ENCODE data around the gene NXPH3.
A peak's percentile ranks its signal among the peaks of the same experiment; 100 is the strongest.
"Not testable (repeated sequence)": the region's sequence is repeated elsewhere in the genome, so short reads cannot be mapped to it uniquely, and the experiment has no call there.

Gene NXPH3

DNA sequence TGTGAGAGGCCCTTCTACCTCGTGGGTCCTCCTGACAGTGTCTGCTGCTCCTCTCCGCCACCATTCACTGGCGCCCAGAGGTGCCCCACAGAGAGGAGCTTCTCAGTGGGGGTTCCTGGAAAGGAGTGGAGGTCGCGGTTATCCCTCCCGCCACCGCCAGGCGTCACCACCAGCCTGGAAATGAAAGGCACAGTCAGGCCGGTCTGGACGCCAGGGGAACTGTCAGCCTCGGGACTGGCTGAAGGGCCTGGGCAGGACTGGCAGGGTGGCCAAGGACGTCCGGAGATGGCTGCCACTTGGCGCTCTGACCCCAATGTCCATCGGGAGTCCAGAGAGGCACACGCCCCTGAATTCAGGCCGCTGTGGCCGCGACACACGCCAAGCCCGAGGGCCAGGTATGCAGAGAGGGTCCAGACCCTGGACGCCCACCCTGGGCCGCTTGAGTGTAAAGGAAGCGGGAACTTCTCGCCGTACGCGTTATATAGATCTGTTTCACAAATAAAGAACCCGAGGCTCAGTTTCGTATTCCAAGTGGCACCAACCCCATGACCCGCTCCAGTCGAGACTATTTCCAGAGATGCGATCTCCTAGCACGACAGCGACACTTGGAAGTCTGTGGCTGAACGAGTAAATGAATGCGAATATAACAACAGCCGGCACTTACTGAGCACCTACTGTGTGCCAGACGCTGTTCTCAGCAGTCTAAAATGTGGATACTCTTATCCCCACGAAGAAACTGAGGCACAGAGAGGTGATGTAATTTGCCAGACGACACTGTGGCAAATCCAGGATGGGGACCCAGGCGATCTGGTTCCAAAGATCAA is 7.6 kb upstream of the NXPH3 start:
- Histone ChIP-seq H3K4me3 (ENCODE audit: low read depth in 1 of 2, low read length in 2 of 2) (no peak overlapping the region), H4K20me1 (ENCODE audit: insufficient read depth, low read length) (no peaks in the 10 kb centered on the region), H3K27ac (ENCODE audit: low read length) (no peak overlapping the region), H2AFZ (ENCODE audit: low read depth, low read length) (peak overlapping the region; percentile 69), H3K9ac (ENCODE audit: low read depth, low read length) (no peak overlapping the region), H3K36me3 (ENCODE audit: insufficient read depth, low read length) (no peaks in the 10 kb centered on the region), H3K9me3 (ENCODE audit: insufficient read depth, low read length, severe bottlenecking) (no peaks in the 10 kb centered on the region), H3K4me2 (ENCODE audit: insufficient read depth, low read length) (peak overlapping the region; percentile 58), H3K4me1 (ENCODE audit: insufficient read depth, low read length) (peaks cover 18% of the 10 kb centered on the region), H3K27me3 (ENCODE audit: insufficient read depth, low read length, poor library complexity) (peaks cover 31% of the 10 kb centered on the region), H3K79me2 (ENCODE audit: insufficient read depth, low read length) (no peaks in the 10 kb centered on the region)
- peak; percentile 79 for DNase-seq
- ATAC-seq (ENCODE audit: insufficient read depth, low read depth) = peak; percentile 56
- peak; percentile 98 for TF ChIP-seq CTCF (IDR thresholded peaks at IDR 0.05; ENCODE audit: borderline replicate concordance, extremely low read depth, low read length, poor library complexity, severe bottlenecking)
- TF ChIP-seq EZH2 (IDR thresholded peaks at IDR 0.05; ENCODE audit: borderline replicate concordance, low read depth, low read length, severe bottlenecking) = no peak

GRCh38 chr17:49568695-49569047 is 7.0 kb upstream of the NXPH3 start:
- H3K4me2 ChIP-seq (ENCODE audit: insufficient read depth, low read length); H3K79me2 ChIP-seq (ENCODE audit: insufficient read depth, low read length); H3K9me3 ChIP-seq (ENCODE audit: insufficient read depth, low read length, severe bottlenecking); ATAC-seq (ENCODE audit: insufficient read depth, low read depth); H4K20me1 ChIP-seq (ENCODE audit: insufficient read depth, low read length); H3K27ac ChIP-seq (ENCODE audit: low read length); H3K4me3 ChIP-seq (ENCODE audit: low read depth in 1 of 2, low read length in 2 of 2); H3K36me3 ChIP-seq (ENCODE audit: insufficient read depth, low read length); H3K9ac ChIP-seq (ENCODE audit: low read depth, low read length); H2AFZ ChIP-seq (ENCODE audit: low read depth, low read length): not testable (repeated sequence)
- DNase-seq = peak; percentile 14
- peaks cover 36% of the 10 kb centered on the region for H3K27me3 ChIP-seq (ENCODE audit: insufficient read depth, low read length, poor library complexity)
- H3K4me1 ChIP-seq (ENCODE audit: insufficient read depth, low read length) = peaks cover 18% of the 10 kb centered on the region

DNA sequence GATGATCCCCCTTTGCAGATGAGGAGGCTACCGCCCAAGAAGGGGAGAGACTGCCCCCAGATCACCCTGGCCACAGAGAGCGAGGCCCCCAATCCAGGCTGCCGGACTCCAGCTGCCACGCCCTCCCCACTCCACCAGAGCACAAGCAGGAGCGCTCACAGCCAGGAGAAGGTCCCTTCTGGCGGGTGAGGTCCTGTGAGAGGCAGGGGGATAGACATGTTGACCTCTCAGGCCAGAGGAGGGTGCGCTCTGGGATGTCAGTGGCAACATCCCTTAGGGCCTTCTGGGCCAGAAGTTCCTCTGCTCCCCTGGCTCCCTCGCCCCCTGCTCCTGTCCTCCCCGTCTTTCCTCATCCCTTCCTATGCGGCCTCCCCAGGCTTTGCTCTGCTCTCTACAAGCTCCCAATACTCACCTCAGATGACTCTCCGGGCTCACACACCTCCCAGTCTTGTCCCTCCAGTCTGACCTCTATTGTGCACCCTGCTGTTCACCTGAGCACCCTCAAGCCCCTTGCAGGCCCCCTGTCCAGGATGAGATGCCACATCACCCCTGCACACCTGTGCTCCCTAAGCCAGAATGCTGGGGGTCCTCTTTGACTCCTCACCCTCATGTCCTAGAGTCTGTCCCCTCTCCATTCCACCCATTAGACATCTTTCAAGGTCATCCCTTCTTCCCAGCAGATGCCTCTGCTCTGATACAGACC is 5.0 kb upstream of the NXPH3 start:
- H3K9me3 ChIP-seq (ENCODE audit: insufficient read depth, low read length, severe bottlenecking) = no peaks in the 10 kb centered on the region
- no peak overlapping the region for H3K27ac ChIP-seq (ENCODE audit: low read length)
- no peaks in the 10 kb centered on the region for H4K20me1 ChIP-seq (ENCODE audit: insufficient read depth, low read length)
- H3K36me3 ChIP-seq (ENCODE audit: insufficient read depth, low read length) = no peaks in the 10 kb centered on the region
- peak overlapping the region; percentile 66 for H3K9ac ChIP-seq (ENCODE audit: low read depth, low read length)
- H3K79me2 ChIP-seq (ENCODE audit: insufficient read depth, low read length) = no peaks in the 10 kb centered on the region
- ATAC-seq (ENCODE audit: insufficient read depth, low read depth) (no peak), DNase-seq (no peak)
- peak overlapping the region; percentile 70 for H3K4me2 ChIP-seq (ENCODE audit: insufficient read depth, low read length)
- H2AFZ ChIP-seq (ENCODE audit: low read depth, low read length) = peak overlapping the region; percentile 87
- peaks cover 42% of the 10 kb centered on the region for H3K27me3 ChIP-seq (ENCODE audit: insufficient read depth, low read length, poor library complexity)
- TF ChIP-seq EZH2 (IDR thresholded peaks at IDR 0.05; ENCODE audit: borderline replicate concordance, low read depth, low read length, severe bottlenecking) = no peak
- no peak for TF ChIP-seq CTCF (IDR thresholded peaks at IDR 0.05; ENCODE audit: borderline replicate concordance, extremely low read depth, low read length, poor library complexity, severe bottlenecking)
- peak overlapping the region in 1 of 2 experiments; percentile 65; a peak in 2 of 4 replicates for H3K4me3 ChIP-seq (ENCODE audit: low read depth in 1 of 2, low read length in 2 of 2)
- H3K4me1 ChIP-seq (ENCODE audit: insufficient read depth, low read length) = peaks cover 18% of the 10 kb centered on the region

GRCh38 chr17:49571283-49571682 is 4.4 kb upstream of the NXPH3 start:
- no peak for ATAC-seq (ENCODE audit: insufficient read depth, low read depth)
- peaks cover 36% of the 10 kb centered on the region for H3K27me3 ChIP-seq (ENCODE audit: insufficient read depth, low read length, poor library complexity)

More at GRCh38 chr17:49571283-49571682, 4.4 kb upstream of the NXPH3 start:
- no peak for TF ChIP-seq EZH2 (IDR thresholded peaks at IDR 0.05; ENCODE audit: borderline replicate concordance, low read depth, low read length, severe bottlenecking)
- TF ChIP-seq CTCF (IDR thresholded peaks at IDR 0.05; ENCODE audit: borderline replicate concordance, extremely low read depth, low read length, poor library complexity, severe bottlenecking) = no peak
- Histone ChIP-seq H2AFZ (ENCODE audit: low read depth, low read length) (no peak overlapping the region), H3K79me2 (ENCODE audit: insufficient read depth, low read length) (no peaks in the 10 kb centered on the region), H3K4me2 (ENCODE audit: insufficient read depth, low read length) (no peak overlapping the region), H3K4me1 (ENCODE audit: insufficient read depth, low read length) (peaks cover 18% of the 10 kb centered on the region), H3K27ac (ENCODE audit: low read length) (no peak overlapping the region), H3K9me3 (ENCODE audit: insufficient read depth, low read length, severe bottlenecking) (no peaks in the 10 kb centered on the region), H3K4me3 (ENCODE audit: low read depth in 1 of 2, low read length in 2 of 2) (no peak overlapping the region), H3K36me3 (ENCODE audit: insufficient read depth, low read length) (no peaks in the 10 kb centered on the region), H4K20me1 (ENCODE audit: insufficient read depth, low read length) (no peaks in the 10 kb centered on the region), H3K9ac (ENCODE audit: low read depth, low read length) (no peak overlapping the region)
- DNase-seq = no peak

Data from DND-41 (cell line).